LNCaP clone FGC (cell line): ENCODE measurements around the gene AOPEP.

ENCODE experiments used
- DNase-seq: peaks from one replicate; pipeline ENCODE4 v3.0.0-alpha.2; 2011; ENCODE audit warnings: low read depth
- H3K4me3 ChIP-seq: 2 replicates; pipeline ENCODE4 v1.5.1; 2011; ENCODE audit warnings: mild to moderate bottlenecking, low read depth, low read length, control low read depth
- TF ChIP-seq, protein P1 (sequence below): IDR thresholded peaks from 2 replicates; pipeline ENCODE4 v1.5.1; 2012; ENCODE audit warnings: mild to moderate bottlenecking; ENCODE audit not compliant: control insufficient read depth, insufficient read depth; ENCODE audit errors: extremely low read depth

Gene AOPEP

DNA sequence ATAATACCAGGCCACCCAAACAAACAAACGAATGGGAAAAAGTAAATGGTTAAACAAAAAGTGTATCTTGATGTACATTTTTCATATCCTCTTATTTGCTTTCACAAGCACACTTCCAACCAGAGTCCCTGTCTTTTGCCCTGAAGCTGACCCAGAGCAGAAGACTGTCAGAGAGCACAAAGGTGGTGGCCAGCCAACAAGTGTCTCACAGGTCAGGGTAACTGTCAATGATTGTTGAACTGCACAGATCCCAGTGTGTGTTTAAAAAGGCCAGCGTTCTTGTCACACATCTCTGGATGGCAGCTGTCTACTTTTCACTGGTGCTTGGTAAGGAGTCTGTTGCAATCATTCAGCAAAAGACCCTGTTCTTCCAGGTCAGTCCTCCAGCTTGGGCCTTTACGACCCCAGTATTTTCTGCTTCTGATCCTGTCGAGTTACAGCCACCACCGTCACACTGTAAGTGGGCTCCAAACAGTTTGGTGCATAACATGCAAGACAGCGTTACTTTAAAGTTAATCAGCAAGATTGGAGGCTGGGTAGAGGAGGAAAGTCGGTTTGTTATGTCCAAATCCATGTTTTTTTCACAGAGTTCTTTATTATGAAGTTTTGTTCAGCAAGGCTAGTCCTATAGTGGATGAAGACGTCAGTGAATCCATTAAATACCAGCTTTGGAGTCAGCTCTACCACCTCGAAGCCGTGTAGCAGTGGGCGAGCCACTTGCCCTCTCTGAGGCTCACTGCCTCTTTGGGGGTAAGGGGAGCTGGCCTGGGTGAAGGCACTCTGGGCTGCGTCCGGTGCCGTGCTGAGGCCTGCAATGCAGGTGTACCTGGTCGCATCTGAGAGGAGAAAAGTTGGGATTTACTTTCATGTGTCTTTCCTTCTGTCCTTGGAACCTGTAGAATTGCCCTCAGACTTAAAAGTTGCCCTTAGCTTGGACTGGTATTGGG, 265.7 kb downstream of the AOPEP start:
- no peak for DNase-seq
- TF ChIP-seq, protein P1, sequence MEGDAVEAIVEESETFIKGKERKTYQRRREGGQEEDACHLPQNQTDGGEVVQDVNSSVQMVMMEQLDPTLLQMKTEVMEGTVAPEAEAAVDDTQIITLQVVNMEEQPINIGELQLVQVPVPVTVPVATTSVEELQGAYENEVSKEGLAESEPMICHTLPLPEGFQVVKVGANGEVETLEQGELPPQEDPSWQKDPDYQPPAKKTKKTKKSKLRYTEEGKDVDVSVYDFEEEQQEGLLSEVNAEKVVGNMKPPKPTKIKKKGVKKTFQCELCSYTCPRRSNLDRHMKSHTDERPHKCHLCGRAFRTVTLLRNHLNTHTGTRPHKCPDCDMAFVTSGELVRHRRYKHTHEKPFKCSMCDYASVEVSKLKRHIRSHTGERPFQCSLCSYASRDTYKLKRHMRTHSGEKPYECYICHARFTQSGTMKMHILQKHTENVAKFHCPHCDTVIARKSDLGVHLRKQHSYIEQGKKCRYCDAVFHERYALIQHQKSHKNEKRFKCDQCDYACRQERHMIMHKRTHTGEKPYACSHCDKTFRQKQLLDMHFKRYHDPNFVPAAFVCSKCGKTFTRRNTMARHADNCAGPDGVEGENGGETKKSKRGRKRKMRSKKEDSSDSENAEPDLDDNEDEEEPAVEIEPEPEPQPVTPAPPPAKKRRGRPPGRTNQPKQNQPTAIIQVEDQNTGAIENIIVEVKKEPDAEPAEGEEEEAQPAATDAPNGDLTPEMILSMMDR = no peak
- H3K4me3 ChIP-seq = no peak overlapping the region

DNA sequence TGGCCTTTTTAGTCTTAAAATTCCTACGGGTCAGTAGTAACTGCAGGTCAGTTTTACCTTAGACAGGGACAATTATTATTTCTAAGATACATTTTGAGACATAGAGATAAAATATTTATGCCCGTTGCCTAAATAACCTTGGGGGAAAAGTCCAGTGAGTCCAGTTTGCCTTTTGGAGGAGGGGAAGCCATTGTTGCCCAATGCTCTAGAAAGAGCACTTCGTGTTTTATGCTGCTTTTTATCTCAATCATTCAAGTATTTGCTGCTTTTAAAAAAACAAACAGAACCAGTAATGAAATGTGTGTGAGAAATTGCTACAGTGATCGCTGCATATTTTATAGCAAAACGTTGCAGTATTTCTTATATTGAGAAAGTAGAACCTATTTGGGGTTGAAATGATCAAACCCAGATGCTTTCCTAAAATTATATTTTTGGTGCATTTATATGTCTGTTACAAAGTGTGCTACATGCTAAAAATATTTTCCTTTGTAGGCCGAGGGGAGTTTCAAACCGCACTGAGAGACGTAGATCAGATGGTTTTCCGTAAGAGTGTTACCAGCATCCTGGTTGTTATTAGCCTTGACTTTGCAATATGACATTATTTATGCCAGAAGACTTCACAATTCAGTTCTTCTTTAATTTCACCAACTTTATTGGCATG, 266.8 kb downstream of the AOPEP start:
- TF ChIP-seq, protein P1 = no peak
- DNase-seq = no peak
- H3K4me3 ChIP-seq = no peak overlapping the region

DNA sequence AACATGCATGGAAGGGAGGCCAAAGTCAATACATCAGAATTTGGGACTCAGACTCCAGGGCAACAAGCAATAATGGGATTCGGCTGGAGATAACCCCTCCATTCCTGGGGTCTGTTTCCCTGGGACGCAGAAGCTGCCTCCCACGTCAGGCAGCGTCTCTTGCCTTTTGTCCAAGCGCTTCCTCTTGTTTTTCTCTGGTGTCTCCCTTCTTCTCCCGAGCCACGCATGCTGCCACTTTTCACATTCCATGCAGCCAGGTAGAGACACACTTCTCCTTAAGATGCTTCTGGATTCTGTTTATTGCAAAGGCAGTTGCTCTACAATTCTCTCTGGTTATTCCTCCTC, 267.3 kb downstream of the AOPEP start:
- no peak overlapping the region for H3K4me3 ChIP-seq
- DNase-seq = no peak
- TF ChIP-seq, protein P1 = no peak

DNA sequence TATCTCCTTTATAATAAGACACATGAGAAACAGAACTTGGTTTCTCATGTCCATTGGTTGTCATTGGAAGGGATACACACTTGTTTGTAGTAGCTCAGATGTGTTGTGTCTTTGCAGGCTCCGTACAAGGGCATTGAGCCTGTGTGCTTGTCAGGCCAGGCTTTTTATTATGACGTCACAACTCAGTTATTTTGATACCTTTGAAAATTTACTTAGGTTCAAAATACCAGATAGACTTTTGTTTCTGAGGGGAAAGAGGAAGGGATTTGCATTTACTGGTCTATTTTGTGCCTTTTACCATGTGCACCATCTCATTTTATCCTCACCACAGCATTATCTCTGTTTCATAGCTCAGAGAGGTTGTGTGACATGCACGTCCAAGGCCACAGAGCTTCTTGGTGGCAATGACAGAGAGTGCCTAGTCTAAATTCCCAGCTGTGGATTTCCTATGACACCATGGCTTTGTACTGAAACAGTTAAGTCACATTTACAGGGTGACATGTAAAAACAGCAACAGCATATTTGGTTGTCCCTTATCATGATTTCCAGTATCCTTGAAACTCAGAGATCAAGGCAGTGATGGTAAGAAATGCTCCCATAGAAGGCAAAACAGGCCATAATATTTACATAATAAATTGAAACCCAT, 268.7 kb downstream of the AOPEP start:
- DNase-seq = no peak
- TF ChIP-seq, protein P1 = no peak
- no peak overlapping the region for H3K4me3 ChIP-seq

DNA sequence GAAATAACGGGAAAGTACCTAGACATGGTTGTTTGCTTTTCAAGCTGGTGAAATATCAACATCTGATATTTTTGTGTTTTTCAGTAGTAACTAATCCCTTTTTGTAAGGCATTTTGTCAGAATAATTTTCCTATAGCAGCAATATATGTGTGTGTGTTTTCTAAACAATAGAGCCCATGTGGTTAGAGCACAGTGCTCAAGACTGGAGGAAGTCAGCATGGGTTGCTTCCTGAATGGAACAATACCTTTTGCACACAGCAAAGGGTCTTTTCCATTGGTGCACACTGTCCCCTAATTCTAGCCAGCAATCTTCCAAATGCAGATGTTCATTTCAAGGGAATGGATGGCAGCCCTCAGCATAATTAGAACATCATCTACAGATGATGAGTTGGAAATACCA, 270.1 kb downstream of the AOPEP start:
- TF ChIP-seq, protein P1 = no peak
- H3K4me3 ChIP-seq = no peak overlapping the region

DNA sequence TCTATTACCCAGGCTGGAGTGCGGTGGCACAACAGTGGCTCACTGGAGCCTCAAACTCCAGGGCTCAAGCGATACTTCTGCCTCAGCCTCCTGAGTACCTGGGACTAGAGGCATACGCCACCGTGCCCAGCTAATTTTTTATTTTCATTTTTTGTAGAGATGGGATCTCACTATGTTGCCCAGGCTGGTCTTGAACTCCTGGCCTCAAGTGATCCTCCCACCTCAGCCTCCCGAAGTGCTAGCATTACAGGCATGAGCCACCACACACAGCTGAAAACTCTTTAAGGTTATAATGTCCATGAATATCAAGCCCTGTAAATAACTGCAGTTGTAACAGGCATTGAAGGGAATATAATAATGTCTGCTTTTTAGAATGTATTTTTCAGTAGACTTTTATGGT, 271.2 kb downstream of the AOPEP start:
- TF ChIP-seq, protein P1 = no peak

More for the DNA sequence above, 270.1 kb downstream of the AOPEP start:
- no peak for DNase-seq

More for the DNA sequence above, 271.2 kb downstream of the AOPEP start:
- no peak overlapping the region for H3K4me3 ChIP-seq
- DNase-seq = no peak
